ENCODE results near the gene GDAP2. TPM values are rescaled to one million over a fixed set of nuclear protein-coding genes. Genes with fewer than 3 reads are reported as not detected.

Gene GDAP2
- total RNA-seq, 1 experiment from 2014 or later, result 38.1 TPM

GRCh38 chr1:117861694-117862093 lies 67.7 kb downstream of the GDAP2 start:
- H4K20me1 ChIP-seq (ENCODE audit: insufficient read depth), result no peaks in the 10 kb centered on the region
- peaks cover 11% of the 10 kb centered on the region for H3K36me3 ChIP-seq (ENCODE audit: low read depth)
- H3K4me3 ChIP-seq, result no peak overlapping the region
- no peak for TF ChIP-seq EZH2 (IDR thresholded peaks at IDR 0.05; ENCODE audit: low read depth)
- TF ChIP-seq, protein P1, sequence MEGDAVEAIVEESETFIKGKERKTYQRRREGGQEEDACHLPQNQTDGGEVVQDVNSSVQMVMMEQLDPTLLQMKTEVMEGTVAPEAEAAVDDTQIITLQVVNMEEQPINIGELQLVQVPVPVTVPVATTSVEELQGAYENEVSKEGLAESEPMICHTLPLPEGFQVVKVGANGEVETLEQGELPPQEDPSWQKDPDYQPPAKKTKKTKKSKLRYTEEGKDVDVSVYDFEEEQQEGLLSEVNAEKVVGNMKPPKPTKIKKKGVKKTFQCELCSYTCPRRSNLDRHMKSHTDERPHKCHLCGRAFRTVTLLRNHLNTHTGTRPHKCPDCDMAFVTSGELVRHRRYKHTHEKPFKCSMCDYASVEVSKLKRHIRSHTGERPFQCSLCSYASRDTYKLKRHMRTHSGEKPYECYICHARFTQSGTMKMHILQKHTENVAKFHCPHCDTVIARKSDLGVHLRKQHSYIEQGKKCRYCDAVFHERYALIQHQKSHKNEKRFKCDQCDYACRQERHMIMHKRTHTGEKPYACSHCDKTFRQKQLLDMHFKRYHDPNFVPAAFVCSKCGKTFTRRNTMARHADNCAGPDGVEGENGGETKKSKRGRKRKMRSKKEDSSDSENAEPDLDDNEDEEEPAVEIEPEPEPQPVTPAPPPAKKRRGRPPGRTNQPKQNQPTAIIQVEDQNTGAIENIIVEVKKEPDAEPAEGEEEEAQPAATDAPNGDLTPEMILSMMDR (conservative IDR thresholded peaks at IDR 0.05), result no peak
- no peak overlapping the region for H3K4me2 ChIP-seq
- H3K79me2 ChIP-seq (ENCODE audit: low read depth), result no peaks in the 10 kb centered on the region
- no peak overlapping the region for H3K27ac ChIP-seq
- H3K9me3 ChIP-seq (ENCODE audit: insufficient read depth, low read depth), result no peaks in the 10 kb centered on the region
- peaks cover 10% of the 10 kb centered on the region; the same call in 1 of the 2 replicates for H3F3A ChIP-seq (ENCODE audit: insufficient read depth, low read depth)
- ChIA-PET POLR2A (ENCODE audit: unreplicated experiment) (no interaction called here), CTCF (no interaction called here)
- H3K9me2 ChIP-seq (ENCODE audit: insufficient read depth), result no peaks in the 10 kb centered on the region
- intact Hi-C loops (cut with micrococcal nuclease; ENCODE audit: unreplicated experiment), result no loop called here
- no peak for DNase-seq
- no TSS peak for BruUV-seq (replicated peaks)
- H3K4me1 ChIP-seq (replicated peaks; ENCODE audit: insufficient read depth), result peaks cover 15% of the 10 kb centered on the region
- no peaks in the 10 kb centered on the region for H3K27me3 ChIP-seq (ENCODE audit: insufficient read depth, low read depth)
- no peak overlapping the region for H2AFZ ChIP-seq

- Histone ChIP-seq H3K4me2 (no peak overlapping the region), H3K36me3 (ENCODE audit: low read depth) (peaks cover 7% of the 10 kb centered on the region), H2AFZ (no peak overlapping the region), H4K20me1 (ENCODE audit: insufficient read depth) (no peaks in the 10 kb centered on the region), H3K9me2 (ENCODE audit: insufficient read depth) (no peaks in the 10 kb centered on the region), H3F3A (ENCODE audit: insufficient read depth, low read depth) (peaks cover 10% of the 10 kb centered on the region; the same call in 1 of the 2 replicates), H3K27ac (no peak overlapping the region), H3K27me3 (ENCODE audit: insufficient read depth, low read depth) (no peaks in the 10 kb centered on the region), H3K79me2 (ENCODE audit: low read depth) (no peaks in the 10 kb centered on the region), H3K9me3 (ENCODE audit: insufficient read depth, low read depth) (no peaks in the 10 kb centered on the region), H3K4me3 (no peak overlapping the region), H3K4me1 (replicated peaks; ENCODE audit: insufficient read depth) (peaks cover 19% of the 10 kb centered on the region)
- BruUV-seq (replicated peaks), result no TSS peak
- CTCF ChIA-PET, result no interaction called here
- POLR2A ChIA-PET (ENCODE audit: unreplicated experiment), result no interaction called here
- no peak for TF ChIP-seq EZH2 (IDR thresholded peaks at IDR 0.05; ENCODE audit: low read depth)
- TF ChIP-seq, protein P1 (conservative IDR thresholded peaks at IDR 0.05), result no peak
- intact Hi-C loops (cut with micrococcal nuclease; ENCODE audit: unreplicated experiment), result no loop called here
- DNase-seq, result no peak
These were observed 68.4 kb downstream of the GDAP2 start for GRCh38 chr1:117860896-117861610.

DNA sequence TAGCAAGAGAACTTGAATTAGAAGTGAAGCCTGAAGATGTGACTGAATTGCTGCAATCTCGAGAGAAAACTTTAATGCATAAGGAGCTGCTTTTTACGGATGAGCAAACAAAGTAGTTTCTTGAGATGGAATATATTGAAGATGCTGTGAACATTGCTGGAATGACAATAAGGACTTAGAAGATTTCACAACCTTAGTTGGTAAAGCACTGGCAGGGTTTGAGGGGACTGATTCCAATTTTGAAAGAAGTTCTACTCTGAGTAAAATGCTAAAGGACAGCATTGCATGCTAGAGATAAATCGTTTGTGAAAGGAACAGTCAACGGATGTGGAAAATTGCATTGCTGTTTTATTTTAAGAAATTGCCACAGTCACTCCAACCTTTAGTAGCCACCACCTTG lies 69.5 kb downstream of the GDAP2 start:
- Histone ChIP-seq H3K9me2 (ENCODE audit: insufficient read depth) (no peaks in the 10 kb centered on the region), H3F3A (ENCODE audit: insufficient read depth, low read depth) (peaks cover 10% of the 10 kb centered on the region; the same call in 1 of the 2 replicates), H2AFZ (no peak overlapping the region), H3K79me2 (ENCODE audit: low read depth) (no peaks in the 10 kb centered on the region), H4K20me1 (ENCODE audit: insufficient read depth) (no peaks in the 10 kb centered on the region), H3K4me1 (replicated peaks; ENCODE audit: insufficient read depth) (peaks cover 19% of the 10 kb centered on the region), H3K9me3 (ENCODE audit: insufficient read depth, low read depth) (no peaks in the 10 kb centered on the region), H3K27ac (no peak overlapping the region), H3K27me3 (ENCODE audit: insufficient read depth, low read depth) (no peaks in the 10 kb centered on the region), H3K4me2 (no peak overlapping the region), H3K36me3 (ENCODE audit: low read depth) (peaks cover 2% of the 10 kb centered on the region; the same call in 1 of the 2 replicates), H3K4me3 (no peak overlapping the region)
- ChIA-PET POLR2A (ENCODE audit: unreplicated experiment) (no interaction called here), CTCF (no interaction called here)
- TF ChIP-seq, protein P1 (conservative IDR thresholded peaks at IDR 0.05), result no peak
- no peak for TF ChIP-seq EZH2 (IDR thresholded peaks at IDR 0.05; ENCODE audit: low read depth)
- no TSS peak for BruUV-seq (replicated peaks)
- intact Hi-C loops (cut with micrococcal nuclease; ENCODE audit: unreplicated experiment), result no loop called here
- no peak for DNase-seq
